NCI-H748 (cell line): ENCODE measurements around the gene TCEAL9.
"Not testable (repeated sequence)": the region's sequence is repeated elsewhere in the genome, so short reads cannot be mapped to it uniquely, and the experiment has no call there.

ENCODE experiments used
- DNase-seq: peaks from one replicate; lab custom pipeline; 2025; ENCODE audit not compliant: unreplicated experiment; lab: John Stamatoyannopoulos, UW

Gene TCEAL9

DNA sequence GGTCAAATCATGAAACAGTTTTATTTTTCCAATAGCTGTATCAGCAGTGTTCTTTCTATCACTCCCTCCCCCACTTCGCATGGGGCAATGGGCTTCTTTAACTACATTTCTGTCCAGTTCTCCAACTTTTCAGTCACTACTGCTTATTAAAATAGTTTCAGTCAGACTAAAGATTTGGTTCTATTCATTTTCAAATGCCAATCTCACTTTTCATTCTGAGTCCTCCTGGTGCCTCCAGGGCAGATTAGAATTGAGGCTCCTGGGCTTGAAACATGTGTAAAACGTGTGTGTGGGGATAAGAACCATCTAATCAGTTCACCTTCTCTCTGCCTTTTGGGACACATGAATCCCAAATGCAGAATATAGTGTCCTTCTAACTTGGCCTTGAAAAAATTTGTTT is 16.6 kb downstream of the TCEAL9 start:
- DNase-seq: no peak

DNA sequence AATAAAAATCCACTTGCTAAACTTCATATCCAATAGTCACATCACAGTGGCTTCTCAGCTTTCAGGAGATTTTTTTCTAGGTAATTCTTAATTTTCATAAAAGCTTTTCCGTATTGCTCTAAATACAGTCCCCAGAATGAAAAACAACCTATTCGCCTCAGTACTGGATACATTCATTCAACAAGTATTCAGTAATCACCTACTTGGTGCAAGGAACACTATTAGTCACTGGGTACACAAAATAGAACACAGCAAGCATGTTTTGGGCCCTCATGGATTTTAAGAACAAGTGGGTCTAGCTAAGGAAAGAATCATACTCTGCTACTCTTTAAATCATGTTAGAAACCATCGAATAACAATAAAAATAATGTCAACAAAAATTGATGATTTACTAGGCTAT is 17.3 kb downstream of the TCEAL9 start:
- DNase-seq: no peak

DNA sequence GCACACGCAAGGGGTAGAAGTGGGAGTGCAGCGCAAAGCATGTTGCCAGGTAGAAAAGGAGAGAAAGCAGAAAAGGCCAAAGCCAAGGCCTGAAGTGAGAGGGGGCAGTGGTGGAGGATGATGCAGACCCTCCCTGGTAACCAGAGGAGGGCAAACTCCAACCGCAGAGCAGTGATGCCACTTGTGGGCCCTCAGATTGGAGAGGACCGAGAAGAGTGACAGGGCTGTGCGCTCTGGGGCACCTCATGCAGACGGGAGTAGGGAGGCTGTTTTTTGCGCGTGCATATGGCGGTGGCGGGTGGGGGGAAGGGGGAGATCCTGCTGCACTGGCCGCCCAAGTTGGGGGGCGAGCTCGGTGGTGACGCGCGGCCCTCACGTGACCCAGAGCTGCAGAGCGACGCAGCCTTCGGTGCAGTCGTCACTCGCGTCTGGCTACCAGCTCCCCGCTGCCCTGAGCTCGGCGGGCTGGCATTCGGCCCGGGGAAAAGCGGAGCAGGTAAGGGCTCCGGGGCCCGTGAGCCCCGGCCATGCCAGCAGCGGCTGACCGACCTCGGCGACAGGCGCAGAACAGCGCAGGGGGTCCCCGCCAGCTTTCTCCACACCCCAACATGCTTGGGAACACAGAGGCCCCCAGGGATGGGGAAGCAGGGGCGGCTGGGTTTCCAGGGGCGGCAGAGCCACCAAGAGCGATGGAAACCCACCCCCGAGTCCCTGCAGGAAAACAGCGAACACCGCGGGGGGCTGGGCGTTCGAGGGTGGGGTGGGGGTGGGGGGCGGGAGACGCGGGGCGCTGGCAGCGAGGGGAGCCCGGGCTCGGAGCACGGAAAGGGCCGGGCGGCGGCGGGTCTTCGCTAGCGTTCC is 20.0 kb downstream of the TCEAL9 start, which contains the start of gene BEX3:
BEX3 (plus strand) TSS at position 421 of the 861 bp plus-strand sequence. CDS start 984 bp downstream, outside the sequence.
- peak; percentile 79 for DNase-seq

DNA sequence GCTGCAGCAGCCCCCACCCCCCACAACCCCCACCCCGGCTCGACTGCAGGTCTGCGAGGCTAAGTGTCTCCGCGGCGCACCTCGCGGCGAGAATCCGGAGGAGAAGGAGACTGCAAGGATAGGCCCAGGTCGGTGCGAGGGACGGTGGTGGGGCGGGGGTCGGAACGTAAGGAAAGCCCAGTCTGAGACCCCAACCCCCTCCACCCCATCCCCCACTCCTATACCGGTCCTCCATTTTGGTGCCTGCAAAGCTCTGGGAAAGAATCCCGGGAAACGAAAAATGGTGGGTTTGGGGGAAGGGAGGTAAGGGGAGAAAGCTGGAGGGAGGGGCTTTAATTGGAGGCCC is 20.6 kb downstream of the TCEAL9 start:
- peak; percentile 44 for DNase-seq

- DNase-seq: no peak
Measured at GRCh38 chrX:103378990-103379389, 22.7 kb downstream of the TCEAL9 start.

GRCh38 chrX:103382877-103383276 is 26.6 kb downstream of the TCEAL9 start:
- no peak for DNase-seq

DNA sequence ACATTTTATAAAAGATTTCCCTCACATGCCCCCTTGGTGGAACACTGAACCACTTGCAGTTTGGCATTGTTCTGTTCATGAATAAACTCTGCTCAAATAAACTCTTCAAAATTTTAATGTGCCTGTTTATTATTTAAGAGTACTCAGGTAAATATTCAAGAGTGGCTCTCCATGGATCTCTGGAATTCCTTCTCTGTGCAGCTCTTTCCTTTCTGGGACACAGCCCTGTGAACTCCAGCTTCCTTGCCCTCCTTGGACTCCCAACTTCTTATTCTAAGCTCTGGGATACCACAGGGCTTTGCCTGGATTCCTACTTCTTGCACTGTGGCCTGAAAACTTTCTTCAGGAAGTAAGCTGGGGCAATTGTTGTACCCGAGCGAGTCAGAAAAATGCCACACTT is 28.4 kb downstream of the TCEAL9 start:
- no peak for DNase-seq

DNA sequence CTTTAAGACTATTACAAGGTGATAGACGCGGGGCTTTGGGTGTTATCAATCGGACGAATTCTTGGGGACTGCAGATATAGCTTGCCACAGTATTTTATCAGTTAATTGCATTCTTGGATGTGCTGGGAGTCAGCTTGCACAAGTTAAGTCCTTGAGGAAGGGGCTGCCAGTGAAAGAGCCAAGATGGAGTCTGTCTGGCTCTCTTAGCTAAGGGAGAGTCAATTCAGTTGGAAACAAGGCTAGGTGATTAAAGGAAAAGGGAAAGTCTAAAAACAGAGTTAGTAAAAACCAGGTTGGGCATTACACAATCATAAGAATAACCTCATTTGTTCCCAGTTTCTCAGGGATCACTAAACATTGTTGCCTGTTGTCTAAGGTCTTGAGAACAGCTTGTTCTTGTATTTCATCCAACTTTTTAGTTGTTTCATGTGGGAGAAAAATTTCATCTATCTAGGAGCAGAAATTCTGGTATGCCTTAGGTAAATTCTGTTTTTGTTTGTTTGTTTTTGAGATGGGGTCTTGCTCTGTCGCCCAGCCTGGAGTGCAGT is 29.1 kb downstream of the TCEAL9 start:
- not testable (repeated sequence) for DNase-seq

DNA sequence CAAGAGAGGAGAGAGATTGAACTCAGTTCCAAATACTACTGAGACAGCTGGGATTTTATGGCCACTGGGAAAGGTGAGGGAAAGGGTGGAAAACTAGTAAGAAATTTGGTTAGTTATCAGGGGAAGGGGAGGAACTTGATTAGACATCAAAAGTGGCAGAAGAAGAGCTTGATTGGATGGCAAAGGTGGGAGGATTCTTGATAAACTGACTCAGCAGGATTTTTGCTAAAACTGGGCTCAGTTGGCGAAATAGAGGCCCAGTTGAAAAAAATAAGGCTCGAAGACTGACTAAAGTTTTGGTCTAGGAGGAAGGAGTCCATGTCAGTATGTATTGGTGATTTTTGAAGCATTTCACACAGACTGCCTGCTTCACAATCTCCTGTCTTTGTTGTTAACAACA is 30.0 kb downstream of the TCEAL9 start:
- no peak for DNase-seq

DNA sequence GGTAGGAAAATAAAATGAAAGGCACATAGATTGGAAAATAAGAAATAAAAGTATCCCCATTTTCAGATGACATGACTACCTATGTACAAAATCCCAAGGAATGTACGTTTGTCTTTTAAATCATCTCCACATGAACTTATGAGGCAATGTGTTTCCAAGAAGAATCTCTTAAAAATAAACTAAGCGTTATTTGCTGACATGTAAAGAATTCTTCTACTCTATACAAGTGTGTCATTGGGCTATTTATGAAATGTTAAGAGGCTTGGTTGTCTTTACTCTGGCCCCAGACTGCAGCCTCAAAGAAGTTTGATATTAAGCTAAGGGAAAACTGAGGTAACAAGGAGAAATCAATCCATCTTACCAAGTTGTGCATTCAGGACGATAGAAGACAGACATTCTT is 37.2 kb downstream of the TCEAL9 start:
- DNase-seq: no peak

GRCh38 chrX:103396186-103396585 is 39.9 kb downstream of the TCEAL9 start:
- DNase-seq: no peak

DNA sequence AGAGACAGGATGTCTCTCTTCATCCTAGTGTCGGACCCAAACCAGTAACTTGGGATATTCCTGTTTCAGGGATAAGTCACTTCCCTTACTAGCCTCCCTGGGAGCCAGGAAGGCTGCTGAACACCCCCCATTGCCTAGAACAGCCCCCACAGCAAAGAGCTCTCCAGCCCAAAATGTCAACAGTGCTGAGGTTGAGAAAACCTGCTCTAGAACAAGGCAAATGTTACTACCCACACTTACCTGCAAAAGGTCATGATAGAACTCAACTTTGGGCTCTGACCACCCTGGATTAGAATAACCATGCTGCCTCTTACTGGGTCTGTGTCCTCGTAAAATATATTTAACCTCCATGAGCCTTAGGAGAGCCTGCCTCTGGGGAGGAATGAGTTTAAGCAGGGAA is 40.4 kb downstream of the TCEAL9 start:
- no peak for DNase-seq

DNA sequence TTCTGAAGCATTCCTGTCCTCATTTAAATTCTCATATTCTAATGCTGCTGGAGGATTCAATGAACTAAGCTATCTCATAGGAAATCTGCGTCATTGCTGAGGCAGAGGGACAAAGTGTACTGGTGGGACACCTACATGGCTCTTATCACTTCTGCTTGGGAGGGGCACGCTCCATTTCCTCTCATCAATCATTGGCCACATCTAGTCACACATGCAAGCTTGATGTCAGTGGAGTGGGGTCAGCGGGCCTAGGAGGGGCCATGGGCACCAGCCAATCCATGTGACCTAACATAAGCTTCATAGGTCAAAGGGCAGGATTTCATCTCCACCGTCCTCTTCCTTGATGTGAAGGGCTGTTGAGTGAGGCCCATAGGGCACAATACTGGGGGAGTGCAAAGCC is 41.4 kb downstream of the TCEAL9 start:
- no peak for DNase-seq

- no peak for DNase-seq
Measured at GRCh38 chrX:103398421-103398864, 42.1 kb downstream of the TCEAL9 start.

DNA sequence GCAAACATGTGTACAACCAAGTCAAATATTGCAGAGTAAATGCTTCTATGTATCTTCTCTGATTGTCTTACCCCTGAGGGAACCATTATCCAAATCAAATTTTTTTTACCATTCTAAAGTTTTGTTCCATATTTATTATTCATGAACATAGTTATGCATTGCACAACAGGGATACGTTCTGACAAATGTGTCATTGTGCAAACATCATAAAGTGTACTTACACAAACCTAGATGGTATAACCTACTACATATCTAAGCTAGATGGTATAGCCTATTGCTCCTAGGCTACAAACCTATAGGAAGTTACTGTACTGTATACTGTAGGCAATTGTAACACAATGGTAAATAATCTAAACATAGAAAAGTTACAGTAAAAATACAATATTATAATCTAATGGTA is 43.4 kb downstream of the TCEAL9 start:
- DNase-seq: no peak

GRCh38 chrX:103400931-103401330 is 44.6 kb downstream of the TCEAL9 start:
- DNase-seq: no peak

- peak; percentile 67 for DNase-seq
Measured at GRCh38 chrX:103404231-103405008, 48.1 kb downstream of the TCEAL9 start.

DNA sequence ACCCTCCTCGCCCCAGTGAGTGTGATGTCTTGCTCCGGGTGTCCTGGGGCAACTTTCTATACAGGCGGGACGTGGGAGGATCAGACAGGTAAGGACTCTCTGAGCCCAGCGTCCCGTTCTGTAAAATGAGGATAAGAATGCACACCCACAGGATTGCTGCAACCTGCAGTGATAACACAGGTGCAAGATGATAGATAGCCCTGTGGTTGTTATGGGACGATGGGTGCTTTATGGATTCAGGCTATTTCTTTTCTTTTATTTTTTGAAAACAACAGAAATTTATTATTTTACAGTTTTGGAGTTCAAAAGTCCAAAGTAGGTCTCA is 48.7 kb downstream of the TCEAL9 start:
- no peak for DNase-seq

DNA sequence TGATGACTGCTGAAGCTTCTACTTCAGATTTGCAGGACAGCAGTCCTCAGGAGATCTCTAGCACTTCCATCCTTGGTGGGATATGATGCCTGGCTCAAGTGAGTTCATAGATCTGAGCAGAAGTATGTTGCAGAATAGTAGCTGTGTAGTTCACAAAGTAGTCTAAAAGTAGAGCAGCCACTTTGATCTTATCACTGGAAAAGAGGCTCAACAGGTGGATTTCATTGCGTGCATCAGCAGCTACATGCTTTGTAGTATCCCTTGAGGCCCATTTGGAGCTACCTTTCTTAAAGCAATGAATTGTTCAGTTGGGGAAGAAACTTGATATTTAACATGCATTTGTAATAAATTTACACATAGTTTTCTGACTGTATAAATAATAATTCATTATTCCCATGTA is 50.0 kb downstream of the TCEAL9 start:
- no peak for DNase-seq

- DNase-seq: no peak
Measured at GRCh38 chrX:103407776-103408175, 51.5 kb downstream of the TCEAL9 start.
